Activated T-cell treated with anti-CD3 and anti-CD28 coated beads for 1 hour (primary cell): ENCODE data around the gene NR6A1.
"Not testable (repeated sequence)": the region's sequence is repeated elsewhere in the genome, so short reads cannot be mapped to it uniquely, and the experiment has no call there.

ENCODE experiments used
- DNase-seq: peaks from one replicate; pipeline ENCODE4 v3.0.0-alpha.2; 2020; ENCODE audit warnings: low read depth

The NR6A1 gene

DNA sequence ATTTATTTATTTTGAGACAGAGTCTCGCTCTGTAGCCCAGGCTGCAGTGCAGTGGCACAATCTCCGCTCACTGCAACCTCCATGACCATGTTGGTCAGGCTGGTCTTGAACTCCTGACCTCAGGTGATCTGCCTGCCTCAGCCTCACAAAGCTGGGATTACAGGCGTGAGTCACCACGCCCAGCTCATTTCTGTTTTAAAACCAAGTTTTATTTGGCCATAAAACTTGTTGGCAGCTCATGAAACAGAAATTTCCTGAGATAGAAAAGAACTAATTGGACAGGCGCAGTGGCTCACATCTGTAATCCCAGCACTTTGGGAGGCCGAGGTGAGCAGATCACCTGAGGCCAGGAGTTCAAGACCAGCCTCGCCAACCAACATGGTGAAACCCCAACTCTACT, 155.3 kb downstream of the NR6A1 start:
- not testable (repeated sequence) for DNase-seq

GRCh38 chr9:124615100-124615742, 155.9 kb downstream of the NR6A1 start:
- DNase-seq = no peak

- DNase-seq = no peak
Measured at GRCh38 chr9:124613849-124614248, 157.3 kb downstream of the NR6A1 start.

DNA sequence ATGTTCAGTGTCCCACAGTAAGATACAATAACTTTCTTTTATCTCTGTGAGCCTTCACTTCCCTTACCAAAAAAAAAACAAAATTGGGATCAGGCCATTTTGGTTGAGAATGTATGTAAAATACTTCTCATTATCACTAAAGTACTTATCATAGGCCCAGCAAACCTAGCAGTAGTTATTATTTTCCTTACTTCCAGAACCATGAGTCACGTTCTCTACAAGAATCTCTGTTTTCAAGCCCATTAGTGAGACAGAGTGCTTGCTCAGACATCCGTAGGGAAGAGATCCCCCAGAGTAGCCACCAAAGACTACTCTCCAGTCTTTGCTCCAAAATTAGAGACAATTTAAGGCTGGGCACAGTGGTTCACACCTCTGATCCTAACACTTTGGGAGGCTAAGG, 160.0 kb downstream of the NR6A1 start:
- no peak for DNase-seq

DNA sequence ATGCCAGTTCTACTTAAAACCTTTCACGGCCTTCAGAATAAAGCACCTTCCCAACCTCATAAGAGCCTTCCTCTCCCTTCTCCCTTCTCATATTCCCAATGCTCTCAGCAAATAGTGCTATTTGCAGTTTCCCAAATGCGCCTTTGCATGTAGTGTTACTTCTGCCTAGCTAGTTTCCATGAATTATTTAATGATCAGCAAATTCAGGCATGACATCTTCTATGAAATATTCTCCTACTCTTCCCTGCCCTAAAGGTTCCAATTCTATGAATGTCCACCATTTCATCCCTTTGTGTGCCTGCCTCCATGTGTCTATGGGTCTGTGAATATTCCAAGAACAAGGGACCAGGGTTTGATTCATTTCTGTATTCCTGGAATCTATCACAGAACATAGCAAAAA, 165.1 kb downstream of the NR6A1 start:
- no peak for DNase-seq

- no peak for DNase-seq
Measured at GRCh38 chr9:124605258-124605657, 165.9 kb downstream of the NR6A1 start.

- no peak for DNase-seq
Measured at GRCh38 chr9:124602632-124603031, 168.5 kb downstream of the NR6A1 start.

- DNase-seq = no peak
Measured at GRCh38 chr9:124602204-124602603, 168.9 kb downstream of the NR6A1 start.

DNA sequence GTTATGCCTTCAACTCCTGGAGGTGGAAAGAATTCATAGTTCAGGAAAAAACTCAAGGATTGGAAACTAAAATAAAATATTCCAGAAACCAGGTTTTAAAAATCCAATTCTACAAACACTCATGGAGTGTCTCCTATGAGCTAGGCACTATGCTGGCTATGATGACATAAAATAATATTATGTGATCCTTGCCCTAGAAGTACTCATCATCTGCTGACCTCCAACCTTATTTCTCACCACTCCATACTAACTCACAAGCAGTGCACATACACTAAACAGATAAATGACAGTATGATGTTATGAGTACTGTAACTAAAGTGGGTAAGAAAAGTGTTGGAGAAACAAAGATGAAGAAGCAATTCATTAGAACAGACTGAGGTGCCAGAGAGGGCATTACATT, 170.7 kb downstream of the NR6A1 start:
- DNase-seq = no peak

- DNase-seq = no peak
Measured at GRCh38 chr9:124599121-124599795, 171.9 kb downstream of the NR6A1 start.

GRCh38 chr9:124598048-124598447, 173.1 kb downstream of the NR6A1 start:
- no peak for DNase-seq

GRCh38 chr9:124596172-124596839, 174.8 kb downstream of the NR6A1 start:
- no peak for DNase-seq

- no peak for DNase-seq
Measured at GRCh38 chr9:124595743-124596142, 175.4 kb downstream of the NR6A1 start.

GRCh38 chr9:124594673-124595072, 176.4 kb downstream of the NR6A1 start:
- no peak for DNase-seq

DNA sequence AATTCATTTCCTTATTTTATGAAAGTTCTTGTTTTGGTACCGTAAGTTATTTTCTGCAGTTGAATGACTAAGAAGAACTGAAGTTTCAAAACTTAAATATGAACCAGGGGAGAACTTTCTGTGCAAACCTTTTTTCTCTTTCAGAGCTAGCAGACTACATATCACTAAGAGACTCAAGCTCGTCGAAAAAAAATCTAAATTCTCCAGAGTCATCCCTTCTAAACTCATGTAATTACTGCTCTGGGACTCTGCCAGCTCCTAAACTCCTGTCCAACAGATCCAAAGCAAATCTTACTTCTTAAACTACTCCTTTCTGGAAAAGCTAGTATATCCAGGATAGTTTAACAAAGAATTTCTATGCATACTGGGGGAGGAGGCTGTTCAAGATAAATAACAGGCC, 176.9 kb downstream of the NR6A1 start:
- no peak for DNase-seq

- DNase-seq = no peak
Measured at GRCh38 chr9:124593651-124594058, 177.5 kb downstream of the NR6A1 start.

- DNase-seq = no peak
Measured at GRCh38 chr9:124593200-124593599, 177.9 kb downstream of the NR6A1 start.

DNA sequence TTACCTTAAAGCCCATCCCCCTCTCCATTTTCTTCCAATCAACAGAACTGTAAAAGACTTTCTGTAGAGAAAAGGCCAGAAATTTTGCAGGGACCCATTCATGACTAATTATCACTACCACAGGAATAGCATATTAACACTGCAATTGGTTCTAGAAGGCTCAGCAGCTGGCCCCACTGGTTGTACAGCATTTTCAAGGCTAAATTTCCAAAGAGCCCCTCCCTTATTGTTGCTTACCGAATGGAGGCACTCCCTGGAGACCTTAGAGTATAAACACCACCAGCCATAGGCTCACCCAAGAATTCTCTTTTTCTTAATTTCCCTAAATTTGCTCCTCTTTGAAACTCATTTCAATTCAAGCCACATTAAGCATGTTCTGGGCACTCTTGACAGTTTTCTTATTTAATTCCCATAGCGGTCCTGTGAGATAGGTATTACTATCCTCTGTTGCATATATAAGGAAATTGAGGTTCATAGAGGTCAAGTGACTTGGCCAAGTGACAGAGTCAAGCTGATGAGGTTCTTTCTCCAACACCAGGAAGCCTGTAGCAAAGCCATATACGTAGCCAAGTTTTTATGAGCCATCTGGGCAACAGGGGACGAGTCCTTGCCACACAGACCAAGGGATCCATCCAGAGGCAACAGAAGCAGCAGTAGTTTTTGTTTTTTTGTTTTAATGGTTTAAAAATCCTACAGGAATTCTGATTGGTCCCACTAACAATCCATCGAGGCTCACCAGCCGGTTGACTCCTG, 180.0 kb downstream of the NR6A1 start:
- DNase-seq = no peak

- no peak for DNase-seq
Measured at GRCh38 chr9:124584631-124585030, 186.5 kb downstream of the NR6A1 start.

DNA sequence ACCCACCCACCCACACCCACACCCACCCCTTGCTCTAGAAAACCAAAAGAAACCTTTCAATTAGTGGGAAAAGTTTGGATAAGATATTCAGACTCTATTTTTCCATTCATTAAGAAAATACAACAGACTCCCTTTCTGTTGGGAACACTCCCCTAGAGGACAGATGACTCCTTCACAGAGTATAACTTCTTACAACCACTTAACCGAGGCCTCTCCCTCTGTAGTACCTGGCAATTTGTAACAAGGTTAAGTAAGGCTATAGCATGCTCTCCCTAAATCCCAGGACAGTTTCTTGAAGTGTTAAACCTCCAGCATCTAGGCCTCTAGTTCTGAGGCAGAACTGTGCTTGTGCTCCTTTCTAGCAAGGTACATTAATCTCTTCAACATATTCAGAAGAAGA, 188.0 kb downstream of the NR6A1 start:
- DNase-seq = no peak

GRCh38 chr9:124580186-124580585, 190.9 kb downstream of the NR6A1 start:
- no peak for DNase-seq

- no peak for DNase-seq
Measured at GRCh38 chr9:124576751-124577150, 194.4 kb downstream of the NR6A1 start.
